HG03354 (cell line): ENCODE data around the gene FOS.

Experiments used
- ATAC-seq: cut with Tn5 transposase; IDR thresholded peaks from one replicate; pipeline ENCODE4 v1.9.1; 2021; ENCODE audit warnings: mild to moderate bottlenecking; ENCODE audit not compliant: unreplicated experiment, poor library complexity, severe bottlenecking

FOS gene

GRCh38 chr14:75249251-75249957 is 29.2 kb upstream of the FOS start:
- peak; percentile 87 for ATAC-seq

GRCh38 chr14:75249958-75250336 is 28.7 kb upstream of the FOS start:
- peak; percentile 40 for ATAC-seq

GRCh38 chr14:75250800-75251199 is 27.8 kb upstream of the FOS start:
- ATAC-seq = no peak

- no peak for ATAC-seq
Observed at GRCh38 chr14:75252254-75252837, 26.3 kb upstream of the FOS start.

- ATAC-seq = no peak
Observed at GRCh38 chr14:75254381-75254822, 24.2 kb upstream of the FOS start.

- no peak for ATAC-seq
Observed at GRCh38 chr14:75254901-75255584, 23.6 kb upstream of the FOS start.

GRCh38 chr14:75258079-75258802 is 20.4 kb upstream of the FOS start:
- ATAC-seq = peak; percentile 33

- ATAC-seq = peak; percentile 95
Observed at GRCh38 chr14:75258803-75259509, 19.7 kb upstream of the FOS start.

GRCh38 chr14:75259510-75259855 is 19.1 kb upstream of the FOS start:
- ATAC-seq = no peak

- ATAC-seq = no peak
Observed at GRCh38 chr14:75260025-75260763, 18.4 kb upstream of the FOS start.

- no peak for ATAC-seq
Observed at GRCh38 chr14:75261820-75262219, 16.8 kb upstream of the FOS start.

GRCh38 chr14:75262641-75263040 is 16.0 kb upstream of the FOS start:
- no peak for ATAC-seq

- ATAC-seq = no peak
Observed at GRCh38 chr14:75264036-75264435, 14.6 kb upstream of the FOS start.

GRCh38 chr14:75267141-75267721 is 11.4 kb upstream of the FOS start:
- ATAC-seq = no peak

- no peak for ATAC-seq
Observed at GRCh38 chr14:75268633-75269550, 9.7 kb upstream of the FOS start.

- no peak for ATAC-seq
Observed at GRCh38 chr14:75271514-75271913, 7.1 kb upstream of the FOS start.

GRCh38 chr14:75273272-75274049 is 5.2 kb upstream of the FOS start:
- ATAC-seq = no peak
